ENCODE data around the gene SMIM1.

SMIM1 gene

DNA sequence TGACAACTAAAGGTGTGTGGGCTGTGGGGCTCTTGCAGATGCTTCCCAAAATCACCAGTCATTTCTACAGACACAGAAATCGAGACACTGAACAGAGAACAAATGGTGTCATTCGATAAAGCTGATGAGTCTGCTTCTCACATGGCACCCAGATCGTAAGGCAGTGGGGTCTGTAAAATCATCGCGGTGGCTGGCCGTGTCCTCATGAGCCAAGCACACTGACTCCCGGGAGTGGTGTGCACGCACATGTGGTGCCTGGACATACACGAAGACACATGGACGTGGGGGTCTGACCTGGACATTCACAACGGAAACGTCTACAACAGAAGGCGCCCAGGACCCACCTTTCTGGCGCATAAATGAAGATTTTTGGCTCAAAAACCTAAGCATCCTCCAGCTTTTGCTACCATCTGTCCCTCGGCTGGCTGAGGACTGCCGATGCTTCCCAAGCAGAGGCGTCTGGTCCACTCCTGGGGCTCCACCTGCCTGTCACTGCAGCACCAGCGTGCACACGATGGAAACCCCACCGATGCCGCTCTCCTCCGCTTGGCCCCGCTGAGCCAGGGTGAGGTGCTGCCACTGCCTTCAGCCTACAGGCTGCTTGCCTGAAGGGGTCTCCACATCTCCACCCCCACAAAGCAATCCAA lies 6.8 kb downstream of the SMIM1 start:
- H3K9me3 ChIP-seq (ENCODE audit: severe bottlenecking): no peaks in the 10 kb centered on the region
- no peak overlapping the region for H3K27ac ChIP-seq
- peaks cover 57% of the 10 kb centered on the region for H3K36me3 ChIP-seq
- TF ChIP-seq CTCF (IDR thresholded peaks at IDR 0.05; ENCODE audit: low read depth, low read length): peak; percentile 21; the same call in 1 of the 2 replicates
- H3K4me3 ChIP-seq (ENCODE audit: low read depth, low read length): no peak overlapping the region
- no peak for DNase-seq
- H3K27me3 ChIP-seq (ENCODE audit: insufficient read depth, low read depth, severe bottlenecking): no peaks in the 10 kb centered on the region

DNA sequence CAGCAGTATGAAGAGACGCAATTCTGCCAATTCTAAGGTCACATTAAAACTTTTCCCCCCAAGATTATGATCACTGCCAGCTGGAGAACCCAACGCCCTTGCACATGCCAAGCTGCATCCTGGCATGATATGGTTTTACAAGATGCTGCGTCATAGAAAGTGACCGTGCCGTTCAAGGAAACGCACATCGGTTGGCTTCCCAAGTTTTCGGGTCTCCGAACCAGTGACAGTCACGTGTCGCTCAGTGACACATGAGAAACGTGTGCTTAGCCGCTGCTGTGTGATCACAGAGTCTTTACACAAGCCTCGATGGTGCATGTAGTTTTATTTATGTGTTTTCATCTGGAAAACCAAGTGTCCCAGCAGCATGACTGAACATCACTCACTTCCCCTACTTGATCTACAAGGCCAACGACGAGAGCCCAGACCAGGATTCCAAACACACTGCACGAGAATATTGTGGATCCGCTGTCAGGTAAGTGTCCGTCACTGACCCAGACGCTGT lies 7.4 kb downstream of the SMIM1 start:
- no peaks in the 10 kb centered on the region for H3K9me3 ChIP-seq (ENCODE audit: severe bottlenecking)
- H3K27ac ChIP-seq: no peak overlapping the region
- peaks cover 63% of the 10 kb centered on the region for H3K36me3 ChIP-seq
- no peaks in the 10 kb centered on the region for H3K27me3 ChIP-seq (ENCODE audit: insufficient read depth, low read depth, severe bottlenecking)
- TF ChIP-seq CTCF (IDR thresholded peaks at IDR 0.05; ENCODE audit: low read depth, low read length): no peak
- DNase-seq: no peak
- H3K4me3 ChIP-seq (ENCODE audit: low read depth, low read length): no peak overlapping the region

- no peak for TF ChIP-seq CTCF (IDR thresholded peaks at IDR 0.05; ENCODE audit: low read depth, low read length)
- H3K9me3 ChIP-seq (ENCODE audit: severe bottlenecking): no peaks in the 10 kb centered on the region
- peaks cover 72% of the 10 kb centered on the region for H3K36me3 ChIP-seq
- no peak overlapping the region for H3K27ac ChIP-seq
- no peak for DNase-seq
- H3K27me3 ChIP-seq (ENCODE audit: insufficient read depth, low read depth, severe bottlenecking): no peaks in the 10 kb centered on the region
- no peak overlapping the region for H3K4me3 ChIP-seq (ENCODE audit: low read depth, low read length)
Measured at GRCh38 chr1:3780901-3781300, 8.4 kb downstream of the SMIM1 start.

- TF ChIP-seq CTCF (IDR thresholded peaks at IDR 0.05; ENCODE audit: low read depth, low read length): no peak
- H3K9me3 ChIP-seq (ENCODE audit: severe bottlenecking): no peaks in the 10 kb centered on the region
Measured at GRCh38 chr1:3783651-3784474, 11.3 kb downstream of the SMIM1 start.

DNA sequence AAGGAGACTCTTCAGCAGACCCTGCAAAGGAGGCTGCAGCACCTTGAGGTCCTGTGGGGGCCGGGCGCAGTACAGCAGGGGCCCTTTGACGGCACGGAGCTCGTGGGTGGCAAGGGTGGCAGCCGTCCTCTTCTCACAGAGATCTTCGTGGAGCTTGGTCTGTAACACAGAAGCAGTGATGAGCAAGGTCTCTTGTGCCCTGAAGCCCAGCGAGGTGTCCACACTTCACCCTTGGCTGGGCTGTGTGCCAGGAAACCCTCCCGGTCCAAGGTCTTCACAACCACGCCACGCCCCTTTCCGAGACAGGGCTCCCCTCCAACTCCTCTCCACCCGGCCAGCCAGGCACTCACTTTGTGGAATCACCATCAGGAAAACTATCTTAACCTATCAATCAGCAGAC lies 12.5 kb downstream of the SMIM1 start:
- DNase-seq: no peak
- Histone ChIP-seq H3K9me3 (ENCODE audit: severe bottlenecking) (no peaks in the 10 kb centered on the region), H3K4me3 (ENCODE audit: low read depth, low read length) (no peak overlapping the region), H3K27me3 (ENCODE audit: insufficient read depth, low read depth, severe bottlenecking) (no peaks in the 10 kb centered on the region), H3K27ac (no peak overlapping the region), H3K36me3 (peaks cover 72% of the 10 kb centered on the region)
- no peak for TF ChIP-seq CTCF (IDR thresholded peaks at IDR 0.05; ENCODE audit: low read depth, low read length)

More at GRCh38 chr1:3783651-3784474, 11.3 kb downstream of the SMIM1 start:
- H3K4me3 ChIP-seq (ENCODE audit: low read depth, low read length): no peak overlapping the region
- no peak for DNase-seq
- no peak overlapping the region for H3K27ac ChIP-seq
- H3K27me3 ChIP-seq (ENCODE audit: insufficient read depth, low read depth, severe bottlenecking): no peaks in the 10 kb centered on the region
- peaks cover 79% of the 10 kb centered on the region for H3K36me3 ChIP-seq

All from WERI-Rb-1 (cell line).